Measurements from ENCODE around the gene TMEM140. TPM values are rescaled to one million over a fixed set of nuclear protein-coding genes. Genes with fewer than 3 reads are reported as not detected.

TMEM140 gene
- total and polyA plus RNA-seq, 11 donors: 6.7 to 131 (median 26.5) TPM

- intact Hi-C loops (cut with DNase I): no loop called here
- H3K27me3 ChIP-seq: no peaks in the 10 kb centered on the region
- H3K4me1 ChIP-seq: peaks cover 0 to 24% (median 5%) of the 10 kb centered on the region in 12 donors
- H3K9me3 ChIP-seq: no peaks in the 10 kb centered on the region
- 84 to 91% (median 87%) methylated on average over 5 of the region's 5 CpGs for WGBS, 4 donors
- DNase-seq: no peak
- H3K4me3 ChIP-seq: no peak overlapping the region
- ATAC-seq: no peak
- TF ChIP-seq CTCF (IDR thresholded peaks at IDR 0.05) (no peak), POLR2A (IDR thresholded peaks at IDR 0.05) (no peak)
- H3K36me3 ChIP-seq: peaks cover 0 to 86% (median 63%) of the 10 kb centered on the region in 9 donors
- no peak overlapping the region for H3K27ac ChIP-seq
Measured at GRCh38 chr7:135204876-135205275, 57.0 kb downstream of the TMEM140 start.

- H3K36me3 ChIP-seq: peaks cover 0 to 76% (median 53%) of the 10 kb centered on the region in 9 donors
- ATAC-seq: no peak
- no peak overlapping the region for H3K27ac ChIP-seq
- H3K4me3 ChIP-seq: no peak overlapping the region
- H3K27me3 ChIP-seq: no peaks in the 10 kb centered on the region
- peaks cover 0 to 33% (median 11%) of the 10 kb centered on the region in 12 donors for H3K4me1 ChIP-seq
- DNase-seq: no peak
- 93 to 97% (median 94%) methylated on average over 8 of the region's 8 CpGs for WGBS, 4 donors
- TF ChIP-seq POLR2A (IDR thresholded peaks at IDR 0.05): no peak
- no peak for TF ChIP-seq CTCF (IDR thresholded peaks at IDR 0.05)
- intact Hi-C loops (cut with DNase I): no loop called here
- H3K9me3 ChIP-seq: no peaks in the 10 kb centered on the region
Measured at GRCh38 chr7:135205850-135206249, 58.0 kb downstream of the TMEM140 start.

- no peaks in the 10 kb centered on the region for H3K27me3 ChIP-seq
- peaks cover 0 to 37% (median 8%) of the 10 kb centered on the region in 12 donors for H3K4me1 ChIP-seq
- intact Hi-C loops (cut with DNase I): no loop called here
- ATAC-seq (no peak), DNase-seq (no peak)
- TF ChIP-seq POLR2A (IDR thresholded peaks at IDR 0.05): no peak
- no peak for TF ChIP-seq CTCF (IDR thresholded peaks at IDR 0.05)
- H3K36me3 ChIP-seq: peaks cover 0 to 65% (median 42%) of the 10 kb centered on the region in 9 donors
- H3K27ac ChIP-seq: no peak overlapping the region
- H3K9me3 ChIP-seq: no peaks in the 10 kb centered on the region
- no peak overlapping the region for H3K4me3 ChIP-seq
- 85 to 92% (median 89%) methylated on average over 7 of the region's 7 CpGs for WGBS, 4 donors
Measured at GRCh38 chr7:135206941-135207391, 59.1 kb downstream of the TMEM140 start.

GRCh38 chr7:135207406-135208101 lies 59.7 kb downstream of the TMEM140 start:
- Histone ChIP-seq H3K27ac (peak overlapping the region in 1 of 12 donors; percentile 33), H3K4me3 (no peak overlapping the region), H3K4me1 (peaks cover 0 to 38% (median 8%) of the 10 kb centered on the region in 12 donors), H3K27me3 (no peaks in the 10 kb centered on the region), H3K9me3 (no peaks in the 10 kb centered on the region), H3K36me3 (peaks cover 0 to 59% (median 38%) of the 10 kb centered on the region in 9 donors)
- DNase-seq (no peak), ATAC-seq (no peak)
- TF ChIP-seq CTCF (IDR thresholded peaks at IDR 0.05) (no peak), POLR2A (IDR thresholded peaks at IDR 0.05) (no peak)
- intact Hi-C loops (cut with DNase I): no loop called here
- 89 to 94% (median 92%) methylated on average over 8 of the region's 8 CpGs for WGBS, 4 donors
